Liver (tissue), 3 donors: ENCODE measurements around the gene FGD6.

Source experiments
- CTCF ChIP-seq: fragments of 150-350 bp; IDR thresholded peaks from 2 replicates; pipeline ENCODE4 v1.5.1; 2017; ENCODE audit warnings: improper control_type of control experiment, low read depth, low read length; ENCODE audit not compliant: missing input control
- EGR1 ChIP-seq, 2 donors: IDR thresholded peaks; 2 replicates each; pipeline ENCODE4 v1.6.1; 2016 to 2018; ENCODE audit warnings: antibody characterized with exemption in 2 of 2, low read depth in 2 of 2
- FOXA1 ChIP-seq: IDR thresholded peaks from 2 replicates; pipeline ENCODE4 v1.6.1; 2016; ENCODE audit warnings: antibody characterized with exemption
- JUND ChIP-seq, 2 donors: IDR thresholded peaks; 2 replicates each; pipeline ENCODE4 v1.6.1; 2016; ENCODE audit warnings: antibody characterized with exemption in 2 of 2
- MAX ChIP-seq: IDR thresholded peaks from 2 replicates; pipeline ENCODE4 v1.6.1; 2016; ENCODE audit warnings: antibody characterized with exemption
- NR2F2 ChIP-seq: IDR thresholded peaks from 2 replicates; pipeline ENCODE4 v1.6.1; 2016; ENCODE audit warnings: antibody characterized with exemption
- RAD21 ChIP-seq, 2 donors: IDR thresholded peaks; 2 replicates each; pipeline ENCODE4 v1.6.1; 2016; ENCODE audit warnings: antibody characterized with exemption in 2 of 2, mild to moderate bottlenecking in 2 of 2
- REST ChIP-seq: IDR thresholded peaks from 2 replicates; pipeline ENCODE4 v1.6.1; 2016; ENCODE audit warnings: antibody characterized with exemption, mild to moderate bottlenecking
- SP1 ChIP-seq: IDR thresholded peaks from 2 replicates; pipeline ENCODE4 v1.6.1; 2018; ENCODE audit warnings: antibody characterized with exemption, mild to moderate bottlenecking
- TAF1 ChIP-seq: conservative IDR thresholded peaks from 2 replicates; pipeline ENCODE4 v1.6.1; 2016; ENCODE audit warnings: antibody characterized with exemption, mild to moderate bottlenecking
- YY1 ChIP-seq: IDR thresholded peaks from 2 replicates; pipeline ENCODE4 v1.6.1; 2016; ENCODE audit warnings: antibody characterized with exemption, mild to moderate bottlenecking
- ZBTB33 ChIP-seq: IDR thresholded peaks from 2 replicates; pipeline ENCODE4 v1.6.1; 2016; ENCODE audit warnings: antibody characterized with exemption
- donor health status: healthy.
- donor health status: healthy.

- TF ChIP-seq CTCF (no peak), RAD21 (IDR thresholded peaks at IDR 0.05) (no peak), TAF1 (no peak), SP1 (no peak), MAX (no peak), EGR1 (IDR thresholded peaks at IDR 0.05; ENCODE audit: low read depth in 2 of 2) (no peak), JUND (IDR thresholded peaks at IDR 0.05) (no peak), FOXA1 (no peak), ZBTB33 (no peak), YY1 (no peak), REST (no peak), NR2F2 (no peak)
These were observed 65.9 kb downstream of the FGD6 start for GRCh38 chr12:95151406-95151805.
